Thoracic aorta (tissue), 2 donors: ENCODE measurements around the gene HOXC13. TPM values are rescaled to one million over a fixed set of nuclear protein-coding genes. Genes with fewer than 3 reads are reported as not detected.

Source experiments
- ATAC-seq: fragments of 150-250 bp; one replicate; pipeline ENCODE4 v1.8.0; 2017; ENCODE audit warnings: low read depth; ENCODE audit not compliant: insufficient number of reproducible peaks, low FRiP score
- DNase-seq: peaks from one replicate; pipeline ENCODE4 v3.0.0-alpha.2; 2020; ENCODE audit warnings: low spot score
- H3K27ac ChIP-seq, 2 donors: fragments of 200-600 bp; sonication (generic); 1 replicate in 1 of 2; 2 replicates in 1 of 2; pipeline ENCODE4 v1.5.1; 2016; ENCODE audit warnings: mild to moderate bottlenecking in 2 of 2, moderate library complexity in 2 of 2
- H3K27me3 ChIP-seq: fragments of 200-600 bp; sonication (generic); replicated peaks from 2 replicates; pipeline ENCODE4 v1.6.0; 2016; ENCODE audit warnings: mild to moderate bottlenecking; ENCODE audit not compliant: insufficient read depth
- H3K36me3 ChIP-seq: fragments of 200-600 bp; sonication (generic); one replicate; pipeline ENCODE4 v1.5.1; 2016
- H3K4me1 ChIP-seq, 2 donors: fragments of 200-600 bp; sonication (generic); 1 replicate in 1 of 2; 2 replicates in 1 of 2; pipeline versions ENCODE4 v1.5.1 to v1.6.0; 2016; ENCODE audit warnings: low read depth in 2 of 2, mild to moderate bottlenecking in 1 of 2; ENCODE audit not compliant: control insufficient read depth in 1 of 2
- H3K4me3 ChIP-seq: fragments of 200-600 bp; sonication (generic); 2 replicates; pipeline ENCODE4 v1.5.1; 2016; ENCODE audit warnings: mild to moderate bottlenecking
- H3K9me3 ChIP-seq: fragments of 200-600 bp; sonication (generic); 2 replicates; pipeline ENCODE4 v1.5.1; 2016
- total RNA-seq, 2 donors: library from RNA; depleted of rRNA; stranded (reverse); fragments of >200 nt; gene quantifications; one replicate each; pipeline versions ENCODE4 v1.1.0 to v1.2.3, GENCODE V29; 2016
- TF ChIP-seq, protein P1 (sequence below): fragments of 200-600 bp; sonication (generic); IDR thresholded peaks from one replicate; pipeline ENCODE4 v1.5.1; 2019; ENCODE audit warnings: antibody characterized with exemption

The HOXC13 gene
- total RNA-seq, 2 donors from 2014 or later: not detected

DNA sequence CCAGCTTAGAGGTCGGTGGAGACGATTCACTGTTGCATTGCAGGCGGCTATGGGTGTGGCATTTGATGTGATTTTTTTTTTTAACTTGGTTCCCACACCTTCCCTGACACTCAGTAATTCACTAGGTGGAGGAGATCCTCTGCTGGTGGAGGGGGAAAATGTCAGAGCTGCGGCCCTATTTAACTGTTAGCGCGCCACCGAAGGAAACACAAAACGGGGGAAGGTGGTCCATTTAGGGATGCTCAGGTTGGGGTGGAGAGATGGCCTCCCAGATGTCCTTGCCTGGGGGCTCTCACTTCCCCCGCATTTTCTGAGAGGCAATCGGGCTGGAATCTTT lies 11.8 kb downstream of the HOXC13 start:
- H3K4me3 ChIP-seq: no peak overlapping the region

DNA sequence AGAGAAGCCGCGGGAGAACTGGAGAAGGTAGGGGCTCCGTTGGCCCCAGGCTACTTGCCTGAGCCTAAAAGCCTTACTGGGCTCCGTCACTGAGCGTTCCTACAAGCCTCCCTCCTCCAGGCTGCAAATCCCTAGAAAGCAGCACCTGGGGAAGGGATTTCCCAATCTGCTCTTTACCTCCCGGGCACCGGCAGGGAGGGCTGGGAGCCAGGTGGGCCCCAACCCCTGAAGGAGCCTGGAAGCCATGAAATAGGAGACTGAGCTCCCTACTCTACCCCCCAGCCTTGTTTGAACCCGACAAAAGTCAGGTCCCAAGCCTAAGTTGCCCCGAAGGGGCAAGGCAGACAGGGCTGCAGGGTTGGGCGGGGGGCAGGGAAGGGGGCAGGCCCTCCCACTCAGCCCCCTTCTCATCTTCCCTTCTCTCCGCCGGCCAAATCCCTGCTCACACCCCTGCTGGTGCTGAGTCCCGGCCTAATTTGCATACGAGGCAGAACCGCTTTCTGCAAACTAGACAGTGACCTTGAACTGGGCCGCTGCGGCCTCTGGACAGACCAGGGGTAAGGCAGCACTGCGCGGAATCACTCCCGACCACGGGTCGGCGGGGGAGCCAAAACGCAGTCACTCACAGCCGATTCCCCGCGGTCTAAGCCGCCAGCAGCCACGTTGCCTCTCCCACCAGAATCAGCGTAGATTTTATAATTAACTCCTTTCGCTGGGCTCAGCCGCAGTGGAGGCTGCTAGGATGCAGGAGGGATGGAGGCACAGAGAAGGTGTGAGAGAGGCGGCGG lies 12.4 kb downstream of the HOXC13 start:
- peaks cover 42% of the 10 kb centered on the region for H3K27me3 ChIP-seq
- no peaks in the 10 kb centered on the region for H3K9me3 ChIP-seq
- peaks cover 0 to 11% of the 10 kb centered on the region in 2 donors for H3K4me1 ChIP-seq
- no peak overlapping the region for H3K4me3 ChIP-seq
- ATAC-seq (no peak), DNase-seq (no peak)
- TF ChIP-seq, protein P1, sequence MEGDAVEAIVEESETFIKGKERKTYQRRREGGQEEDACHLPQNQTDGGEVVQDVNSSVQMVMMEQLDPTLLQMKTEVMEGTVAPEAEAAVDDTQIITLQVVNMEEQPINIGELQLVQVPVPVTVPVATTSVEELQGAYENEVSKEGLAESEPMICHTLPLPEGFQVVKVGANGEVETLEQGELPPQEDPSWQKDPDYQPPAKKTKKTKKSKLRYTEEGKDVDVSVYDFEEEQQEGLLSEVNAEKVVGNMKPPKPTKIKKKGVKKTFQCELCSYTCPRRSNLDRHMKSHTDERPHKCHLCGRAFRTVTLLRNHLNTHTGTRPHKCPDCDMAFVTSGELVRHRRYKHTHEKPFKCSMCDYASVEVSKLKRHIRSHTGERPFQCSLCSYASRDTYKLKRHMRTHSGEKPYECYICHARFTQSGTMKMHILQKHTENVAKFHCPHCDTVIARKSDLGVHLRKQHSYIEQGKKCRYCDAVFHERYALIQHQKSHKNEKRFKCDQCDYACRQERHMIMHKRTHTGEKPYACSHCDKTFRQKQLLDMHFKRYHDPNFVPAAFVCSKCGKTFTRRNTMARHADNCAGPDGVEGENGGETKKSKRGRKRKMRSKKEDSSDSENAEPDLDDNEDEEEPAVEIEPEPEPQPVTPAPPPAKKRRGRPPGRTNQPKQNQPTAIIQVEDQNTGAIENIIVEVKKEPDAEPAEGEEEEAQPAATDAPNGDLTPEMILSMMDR: no peak
- H3K36me3 ChIP-seq: no peaks in the 10 kb centered on the region
- no peak overlapping the region for H3K27ac ChIP-seq

More for the DNA sequence above, 11.8 kb downstream of the HOXC13 start:
- TF ChIP-seq, protein P1: no peak
- Histone ChIP-seq H3K27ac (no peak overlapping the region), H3K36me3 (no peaks in the 10 kb centered on the region), H3K4me1 (peaks cover 0 to 11% of the 10 kb centered on the region in 2 donors), H3K27me3 (peaks cover 48% of the 10 kb centered on the region), H3K9me3 (no peaks in the 10 kb centered on the region)
- DNase-seq (no peak), ATAC-seq (no peak)

DNA sequence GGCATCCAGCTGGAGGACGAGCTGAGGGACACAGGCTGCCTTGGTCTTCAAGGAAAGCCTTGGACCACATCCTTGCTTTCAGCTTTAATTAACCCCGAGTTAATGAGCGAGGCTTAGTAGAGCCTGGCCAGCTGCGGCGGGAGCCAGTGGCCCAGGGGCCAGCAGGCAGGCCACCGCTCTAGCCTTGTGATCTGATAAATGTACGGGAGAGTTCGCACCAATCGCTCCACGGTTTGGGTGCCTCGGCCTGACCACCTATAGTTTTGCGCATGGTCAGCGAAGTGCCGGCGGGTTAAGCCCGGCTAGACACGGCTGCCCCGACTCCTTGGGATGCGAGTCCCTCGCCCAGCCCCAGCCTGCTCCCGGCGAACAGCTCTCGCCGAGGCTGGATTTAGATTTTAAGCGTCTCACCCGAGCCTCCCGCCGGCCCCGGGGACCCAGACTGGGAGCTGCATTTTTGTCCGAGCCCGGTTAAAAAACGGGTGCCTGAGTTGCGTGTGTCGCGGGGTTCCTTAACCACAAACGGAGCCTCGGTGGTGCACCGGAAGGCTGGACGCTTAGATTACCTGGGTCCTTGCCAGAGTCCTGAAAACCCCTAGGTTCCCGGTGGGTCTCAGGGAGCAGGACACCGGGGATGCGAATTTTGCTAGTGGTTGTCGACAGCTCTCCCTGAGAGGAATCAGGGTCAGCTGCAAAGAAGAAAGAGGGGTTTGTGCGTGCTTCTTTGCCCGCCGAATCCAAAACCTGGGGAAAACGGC lies 13.1 kb downstream of the HOXC13 start:
- Histone ChIP-seq H3K27ac (no peak overlapping the region), H3K27me3 (peaks cover 39% of the 10 kb centered on the region), H3K9me3 (no peaks in the 10 kb centered on the region), H3K4me1 (peaks cover 0 to 11% of the 10 kb centered on the region in 2 donors), H3K36me3 (no peaks in the 10 kb centered on the region), H3K4me3 (no peak overlapping the region)
- DNase-seq (no peak), ATAC-seq (no peak)
- TF ChIP-seq, protein P1: no peak

DNA sequence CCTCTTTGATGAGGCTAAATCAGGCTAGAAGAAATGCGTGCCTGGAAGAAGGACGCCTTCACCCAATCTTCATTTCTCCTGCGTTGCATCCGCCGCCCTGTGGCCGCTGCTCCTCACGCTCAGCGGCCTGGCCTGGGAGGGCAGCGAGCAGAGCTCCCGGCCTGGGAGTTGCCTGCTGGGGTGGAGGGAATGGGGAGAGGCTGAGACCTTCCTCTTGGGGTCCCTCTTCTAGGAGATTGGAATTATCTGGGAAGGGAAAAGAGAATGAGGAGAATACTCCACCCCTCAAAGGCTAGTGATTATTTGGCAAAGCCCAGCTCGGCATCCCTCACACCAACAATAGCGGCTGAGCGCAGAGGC lies 13.7 kb downstream of the HOXC13 start:
- ATAC-seq (no peak), DNase-seq (no peak)
- TF ChIP-seq, protein P1: no peak
- H3K27ac ChIP-seq: no peak overlapping the region
- peaks cover 39% of the 10 kb centered on the region for H3K27me3 ChIP-seq
- no peaks in the 10 kb centered on the region for H3K36me3 ChIP-seq
- no peak overlapping the region for H3K4me3 ChIP-seq
- H3K4me1 ChIP-seq: peaks cover 0 to 11% of the 10 kb centered on the region in 2 donors
- H3K9me3 ChIP-seq: no peaks in the 10 kb centered on the region
